ENCODE measurements around the gene AP5S1.

GRCh38 chr20:3800878-3801260, 19.5 kb upstream of the AP5S1 start:
- TF ChIP-seq CTCF (IDR thresholded peaks at IDR 0.05): no peak
- no peak for TF ChIP-seq POLR2A (IDR thresholded peaks at IDR 0.05)

Measured in adrenal gland (tissue), 5 donors.